Measurements from ENCODE around the gene GRM1. TPM values are rescaled to one million over a fixed set of nuclear protein-coding genes. Genes with fewer than 3 reads are reported as not detected.

Gene GRM1
- total and polyA plus RNA-seq, 5 experiments from 2014 or later, result not detected

- H3K27me3 Mint-ChIP-seq, result no peaks in the 10 kb centered on the region
- H3K4me3 Mint-ChIP-seq, result no peak overlapping the region
- H3K9me3 Mint-ChIP-seq, result peaks cover 0 to 38% (median 24%) of the 10 kb centered on the region in 9 donors
- no peaks in the 10 kb centered on the region for H3K4me1 Mint-ChIP-seq
- no peak for DNase-seq
- H3K36me3 Mint-ChIP-seq, result peaks cover 0 to 27% (median 1%) of the 10 kb centered on the region in 3 donors
- ATAC-seq, result no peak
- POLR2A ChIA-PET, result no interaction called here
- H3K27ac Mint-ChIP-seq, result no peak overlapping the region
These were observed 141.0 kb downstream of the GRM1 start for GRCh38 chr6:146169872-146170271.

GRCh38 chr6:146177785-146178184 lies 148.9 kb downstream of the GRM1 start:
- Mint-ChIP-seq H3K4me1 (no peaks in the 10 kb centered on the region), H3K9me3 (peaks cover 0 to 6% (median under 1%) of the 10 kb centered on the region in 9 donors), H3K36me3 (no peaks in the 10 kb centered on the region), H3K27me3 (peaks cover 0 to 5% (median 0%) of the 10 kb centered on the region in 5 donors), H3K27ac (no peak overlapping the region), H3K4me3 (no peak overlapping the region)
- ATAC-seq, result no peak
- no peak for DNase-seq
- POLR2A ChIA-PET, result no interaction called here

GRCh38 chr6:146183831-146184230 lies 155.0 kb downstream of the GRM1 start:
- POLR2A ChIA-PET, result no interaction called here
- no peaks in the 10 kb centered on the region for H3K4me1 Mint-ChIP-seq
- H3K4me3 Mint-ChIP-seq, result no peak overlapping the region
- peaks cover 0 to 2% (median 0%) of the 10 kb centered on the region in 5 donors for H3K27me3 Mint-ChIP-seq
- no peak overlapping the region for H3K27ac Mint-ChIP-seq
- peaks cover 0 to 2% (median 0%) of the 10 kb centered on the region in 9 donors for H3K9me3 Mint-ChIP-seq
- ATAC-seq (no peak), DNase-seq (no peak)
- H3K36me3 Mint-ChIP-seq, result no peaks in the 10 kb centered on the region

GRCh38 chr6:146184701-146185100 lies 155.8 kb downstream of the GRM1 start:
- Mint-ChIP-seq H3K36me3 (no peaks in the 10 kb centered on the region), H3K9me3 (peaks cover 0 to 2% (median 0%) of the 10 kb centered on the region in 9 donors), H3K27ac (no peak overlapping the region), H3K4me1 (no peaks in the 10 kb centered on the region), H3K27me3 (peaks cover 0 to 2% (median 0%) of the 10 kb centered on the region in 5 donors), H3K4me3 (no peak overlapping the region)
- POLR2A ChIA-PET, result no interaction called here
- DNase-seq (no peak), ATAC-seq (no peak)

- Mint-ChIP-seq H3K27me3 (peaks cover 0 to 11% (median 3%) of the 10 kb centered on the region in 5 donors), H3K27ac (no peak overlapping the region), H3K9me3 (peaks cover 0 to under 1% (median 0%) of the 10 kb centered on the region in 9 donors), H3K4me1 (no peaks in the 10 kb centered on the region), H3K36me3 (no peaks in the 10 kb centered on the region), H3K4me3 (no peak overlapping the region)
- POLR2A ChIA-PET, result no interaction called here
- ATAC-seq, result no peak
- DNase-seq, result no peak
These were observed 160.3 kb downstream of the GRM1 start for GRCh38 chr6:146189131-146189530.

- Mint-ChIP-seq H3K4me3 (no peak overlapping the region), H3K27me3 (peaks cover 0 to 16% (median 3%) of the 10 kb centered on the region in 5 donors), H3K4me1 (no peaks in the 10 kb centered on the region), H3K27ac (no peak overlapping the region), H3K9me3 (peaks cover 0 to 8% (median 0%) of the 10 kb centered on the region in 9 donors), H3K36me3 (no peaks in the 10 kb centered on the region)
- DNase-seq (no peak), ATAC-seq (no peak)
- POLR2A ChIA-PET, result no interaction called here
These were observed 161.7 kb downstream of the GRM1 start for GRCh38 chr6:146190581-146190980.

DNA sequence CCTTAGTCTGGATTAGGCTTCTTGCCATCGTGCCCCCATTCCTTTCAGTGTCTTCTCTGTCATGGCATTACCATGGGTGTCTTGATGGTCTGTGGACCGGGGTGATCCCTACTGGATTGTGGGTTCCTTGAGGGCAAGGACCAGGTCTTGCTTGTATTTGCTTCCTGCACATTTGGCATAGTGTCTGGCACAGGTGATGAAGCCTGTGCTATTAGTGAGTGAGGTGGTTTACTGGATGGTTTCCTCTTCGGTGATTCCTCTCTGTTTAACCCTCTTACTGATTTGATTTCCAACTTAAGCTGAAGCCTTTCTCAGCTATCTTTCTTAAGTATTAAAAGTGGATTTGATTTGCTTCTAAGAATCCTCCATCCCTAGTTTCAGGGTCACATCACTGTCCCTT lies 162.3 kb downstream of the GRM1 start:
- DNase-seq (no peak), ATAC-seq (no peak)
- H3K27me3 Mint-ChIP-seq, result peaks cover 0 to 16% (median 3%) of the 10 kb centered on the region in 5 donors
- POLR2A ChIA-PET, result no interaction called here
- H3K27ac Mint-ChIP-seq, result no peak overlapping the region
- no peaks in the 10 kb centered on the region for H3K36me3 Mint-ChIP-seq
- no peak overlapping the region for H3K4me3 Mint-ChIP-seq
- no peaks in the 10 kb centered on the region for H3K4me1 Mint-ChIP-seq
- H3K9me3 Mint-ChIP-seq, result peaks cover 0 to 8% (median 0%) of the 10 kb centered on the region in 9 donors

- no peak overlapping the region for H3K27ac Mint-ChIP-seq
- peaks cover 0 to 8% (median 0%) of the 10 kb centered on the region in 9 donors for H3K9me3 Mint-ChIP-seq
- ATAC-seq (no peak), DNase-seq (no peak)
- POLR2A ChIA-PET, result no interaction called here
- no peaks in the 10 kb centered on the region for H3K36me3 Mint-ChIP-seq
- no peak overlapping the region for H3K4me3 Mint-ChIP-seq
- H3K4me1 Mint-ChIP-seq, result no peaks in the 10 kb centered on the region
- peaks cover 0 to 16% (median 3%) of the 10 kb centered on the region in 5 donors for H3K27me3 Mint-ChIP-seq
These were observed 162.8 kb downstream of the GRM1 start for GRCh38 chr6:146191612-146192011.

DNA sequence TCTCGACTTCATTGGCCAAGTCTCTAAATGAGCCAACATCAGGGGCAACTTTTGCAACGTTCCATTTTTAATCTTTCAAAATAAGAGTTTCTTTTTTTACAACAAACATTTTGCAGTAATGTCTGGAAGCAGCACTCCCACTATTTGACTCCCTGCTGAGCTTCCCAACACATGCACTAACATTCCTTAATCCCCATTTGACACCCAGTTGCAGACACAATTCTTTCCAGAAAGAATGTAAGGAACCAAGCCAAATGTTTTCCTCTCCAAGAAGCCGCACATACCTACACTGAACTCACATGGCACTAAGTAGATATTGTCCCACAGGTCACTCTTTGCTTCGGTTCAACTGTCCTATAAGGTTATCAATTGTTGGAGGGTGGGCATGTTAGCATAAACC lies 165.6 kb downstream of the GRM1 start:
- POLR2A ChIA-PET, result no interaction called here
- no peak for DNase-seq
- no peaks in the 10 kb centered on the region for H3K4me1 Mint-ChIP-seq
- H3K4me3 Mint-ChIP-seq, result no peak overlapping the region
- H3K9me3 Mint-ChIP-seq, result peaks cover 0 to 8% (median 0%) of the 10 kb centered on the region in 9 donors
- H3K36me3 Mint-ChIP-seq, result no peaks in the 10 kb centered on the region
- peaks cover 0 to 16% (median 3%) of the 10 kb centered on the region in 5 donors for H3K27me3 Mint-ChIP-seq
- H3K27ac Mint-ChIP-seq, result no peak overlapping the region
- ATAC-seq, result no peak

GRCh38 chr6:146200176-146200575 lies 171.3 kb downstream of the GRM1 start:
- ATAC-seq, result no peak
- H3K36me3 Mint-ChIP-seq, result no peaks in the 10 kb centered on the region
- no peak overlapping the region for H3K4me3 Mint-ChIP-seq
- no peak for DNase-seq
- H3K27ac Mint-ChIP-seq, result no peak overlapping the region
- H3K9me3 Mint-ChIP-seq, result peaks cover 0 to 4% (median 0%) of the 10 kb centered on the region in 9 donors
- no peaks in the 10 kb centered on the region for H3K4me1 Mint-ChIP-seq
- no peaks in the 10 kb centered on the region for H3K27me3 Mint-ChIP-seq
- POLR2A ChIA-PET, result no interaction called here

- Mint-ChIP-seq H3K4me3 (no peak overlapping the region), H3K4me1 (no peaks in the 10 kb centered on the region), H3K36me3 (no peaks in the 10 kb centered on the region), H3K27me3 (no peaks in the 10 kb centered on the region), H3K9me3 (no peaks in the 10 kb centered on the region), H3K27ac (no peak overlapping the region)
- ATAC-seq (no peak), DNase-seq (no peak)
- POLR2A ChIA-PET, result no interaction called here
These were observed 173.7 kb downstream of the GRM1 start for GRCh38 chr6:146202570-146202969.

DNA sequence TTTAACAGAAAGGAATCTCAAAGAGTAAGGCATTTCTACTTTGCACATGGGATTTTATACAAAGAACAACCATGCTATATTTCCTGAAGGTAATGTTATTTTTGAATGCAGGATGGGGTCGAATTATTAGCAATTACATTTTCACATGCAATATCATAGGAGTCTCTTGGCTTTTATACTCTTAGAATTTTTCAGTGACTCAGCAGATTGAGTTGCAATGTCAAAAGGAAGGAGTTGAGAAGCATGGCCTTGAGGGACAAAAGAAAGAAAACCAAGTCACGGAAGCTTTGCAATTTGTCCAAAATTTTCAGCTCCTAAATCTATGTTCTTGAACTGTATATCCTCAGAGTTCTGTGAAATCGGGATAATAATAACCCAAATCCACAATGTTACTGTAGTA lies 181.1 kb downstream of the GRM1 start:
- no peaks in the 10 kb centered on the region for H3K36me3 Mint-ChIP-seq
- POLR2A ChIA-PET, result no interaction called here
- peaks cover 0 to 2% (median 0%) of the 10 kb centered on the region in 9 donors for H3K9me3 Mint-ChIP-seq
- H3K27ac Mint-ChIP-seq, result no peak overlapping the region
- peaks cover 0 to 3% (median 0%) of the 10 kb centered on the region in 5 donors for H3K27me3 Mint-ChIP-seq
- ATAC-seq, result no peak
- H3K4me3 Mint-ChIP-seq, result no peak overlapping the region
- H3K4me1 Mint-ChIP-seq, result no peaks in the 10 kb centered on the region
- no peak for DNase-seq

DNA sequence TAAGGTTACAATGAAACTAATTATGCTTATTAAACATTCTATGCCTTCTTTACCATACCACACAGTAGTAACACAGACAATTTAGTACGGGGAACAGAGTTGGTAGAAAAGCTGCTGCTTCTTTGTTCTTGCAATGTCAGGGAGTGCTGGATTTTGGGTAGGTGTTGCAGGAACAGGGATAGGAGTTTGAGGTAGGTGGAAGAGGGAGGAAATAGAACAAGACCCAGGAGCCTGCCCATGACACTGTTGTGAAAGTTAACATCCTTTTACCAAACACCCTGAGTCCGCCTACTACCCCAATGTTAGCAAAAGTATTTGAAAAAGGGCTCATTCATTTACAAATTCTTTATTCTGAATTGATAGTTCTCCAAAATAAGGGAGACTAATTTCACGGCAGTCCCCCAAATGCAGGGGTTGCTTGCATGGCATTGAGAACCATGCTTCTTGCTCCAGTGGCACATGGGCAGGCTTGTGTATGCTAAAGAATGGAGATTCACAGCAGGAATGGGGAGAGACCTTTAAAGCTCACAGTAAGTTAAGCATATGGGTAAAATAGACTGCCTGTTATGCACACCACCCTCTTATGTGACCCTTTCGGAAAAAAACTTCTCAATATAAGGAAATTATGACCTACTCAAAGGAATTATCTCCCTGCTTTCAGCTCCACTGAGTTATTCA lies 181.7 kb downstream of the GRM1 start:
- POLR2A ChIA-PET, result no interaction called here
- Mint-ChIP-seq H3K27ac (no peak overlapping the region), H3K27me3 (peaks cover 0 to 3% (median 0%) of the 10 kb centered on the region in 5 donors), H3K36me3 (no peaks in the 10 kb centered on the region), H3K9me3 (peaks cover 0 to 2% (median 0%) of the 10 kb centered on the region in 9 donors), H3K4me3 (no peak overlapping the region), H3K4me1 (no peaks in the 10 kb centered on the region)
- ATAC-seq (no peak), DNase-seq (no peak)

- Mint-ChIP-seq H3K27me3 (peaks cover 0 to 3% (median 0%) of the 10 kb centered on the region in 5 donors), H3K4me1 (no peaks in the 10 kb centered on the region), H3K27ac (no peak overlapping the region), H3K9me3 (peaks cover 0 to 2% (median 0%) of the 10 kb centered on the region in 9 donors), H3K4me3 (no peak overlapping the region), H3K36me3 (no peaks in the 10 kb centered on the region)
- DNase-seq, result no peak
- POLR2A ChIA-PET, result no interaction called here
- ATAC-seq, result no peak
These were observed 182.8 kb downstream of the GRM1 start for GRCh38 chr6:146211646-146212045.
